GM15510 (cell line): Measurements from ENCODE around the gene BFAR.

Source experiments
- POLR2A ChIP-seq: IDR thresholded peaks from 3 replicates; pipeline ENCODE4 v1.6.1; 2011; ENCODE audit warnings: borderline replicate concordance; ENCODE audit not compliant: insufficient read length; ENCODE audit errors: extremely low read depth

The BFAR gene

GRCh38 chr16:14628806-14629611, 3.7 kb upstream of the BFAR start:
- no peak for TF ChIP-seq POLR2A

GRCh38 chr16:14629612-14629918, 3.2 kb upstream of the BFAR start:
- TF ChIP-seq POLR2A, result no peak

- peak; percentile 98 for TF ChIP-seq POLR2A
These were observed 2.7 kb upstream of the BFAR start, which contains the start of gene PARN for GRCh38 chr16:14629919-14630619. Gene PARN (minus strand): TSS chr16:14630260. CDS start chr16:14630125, 135 bp downstream.

GRCh38 chr16:14634389-14634725, 1.6 kb downstream of the BFAR start:
- no peak for TF ChIP-seq POLR2A

GRCh38 chr16:14635395-14636165, 2.8 kb downstream of the BFAR start:
- TF ChIP-seq POLR2A, result no peak

GRCh38 chr16:14640538-14640937, 7.8 kb downstream of the BFAR start:
- TF ChIP-seq POLR2A, result no peak

GRCh38 chr16:14641206-14641605, 8.5 kb downstream of the BFAR start:
- no peak for TF ChIP-seq POLR2A

- no peak for TF ChIP-seq POLR2A
These were observed 9.2 kb downstream of the BFAR start for GRCh38 chr16:14641926-14642325.

- TF ChIP-seq POLR2A, result no peak
These were observed 17.1 kb downstream of the BFAR start for GRCh38 chr16:14649816-14650215.

- TF ChIP-seq POLR2A, result no peak
These were observed 17.9 kb downstream of the BFAR start for GRCh38 chr16:14650629-14651028.

- no peak for TF ChIP-seq POLR2A
These were observed 20.0 kb downstream of the BFAR start for GRCh38 chr16:14652726-14653125.

- no peak for TF ChIP-seq POLR2A
These were observed 25.3 kb downstream of the BFAR start for GRCh38 chr16:14658063-14658462.

- TF ChIP-seq POLR2A, result no peak
These were observed 34.9 kb downstream of the BFAR start for GRCh38 chr16:14667347-14668266.

- TF ChIP-seq POLR2A, result no peak
These were observed 35.9 kb downstream of the BFAR start for GRCh38 chr16:14668556-14669223.

GRCh38 chr16:14669776-14670175, 37.0 kb downstream of the BFAR start:
- no peak for TF ChIP-seq POLR2A
